Liver (tissue), 9 donors: ENCODE measurements around the gene VEPH1. TPM values are rescaled to one million over a fixed set of nuclear protein-coding genes. Genes with fewer than 3 reads are reported as not detected.

Experiments
- DNase-seq: peaks from one replicate; pipeline ENCODE4 v3.0.0-alpha.2; 2017; ENCODE audit warnings: low spot score
- H3K27ac ChIP-seq, 2 donors: one replicate each; pipeline ENCODE4 v1.7.0; 2013; ENCODE audit warnings: inconsistent platforms in 2 of 2, low read length in 2 of 2, control low read depth in 1 of 2, low read depth in 1 of 2, mild to moderate bottlenecking in 1 of 2
- H3K27me3 ChIP-seq, 4 donors: one replicate each; pipeline versions ENCODE4 v1.6.1 to v1.7.0; 2013; ENCODE audit warnings: low read length in 3 of 4, inconsistent platforms in 1 of 4, mild to moderate bottlenecking in 1 of 4, moderate library complexity in 1 of 4; ENCODE audit not compliant: control insufficient read depth in 4 of 4, insufficient read depth in 4 of 4
- H3K36me3 ChIP-seq, 4 donors: one replicate each; pipeline versions ENCODE4 v1.6.1 to v1.7.0; 2013; ENCODE audit warnings: low read length in 3 of 4, mild to moderate bottlenecking in 3 of 4, low read depth in 1 of 4, moderate library complexity in 1 of 4; ENCODE audit not compliant: control insufficient read depth in 4 of 4, insufficient read depth in 3 of 4
- H3K4me1 ChIP-seq, 4 donors: one replicate each; pipeline versions ENCODE4 v1.6.1 to v1.7.0; 2013; ENCODE audit warnings: low read length in 3 of 4, mild to moderate bottlenecking in 3 of 4, moderate library complexity in 1 of 4; ENCODE audit not compliant: control insufficient read depth in 4 of 4, insufficient read depth in 4 of 4
- H3K4me3 ChIP-seq, 3 donors: one replicate each; pipeline versions ENCODE4 v1.6.1 to v1.7.0; 2013; ENCODE audit warnings: low read length in 3 of 3, control low read depth in 1 of 3, low read depth in 1 of 3, mild to moderate bottlenecking in 1 of 3
- H3K9ac ChIP-seq, 2 donors: one replicate each; pipeline ENCODE4 v1.7.0; 2013; ENCODE audit warnings: low read length in 2 of 2, mild to moderate bottlenecking in 2 of 2, moderate library complexity in 2 of 2, control low read depth in 1 of 2, low read depth in 1 of 2
- H3K9me3 ChIP-seq, 4 donors: one replicate each; pipeline versions ENCODE4 v1.6.1 to v1.7.0; 2013; ENCODE audit warnings: low read length in 3 of 4; ENCODE audit not compliant: control insufficient read depth in 4 of 4
- ATF3 ChIP-seq: IDR thresholded peaks from 2 replicates; pipeline ENCODE4 v1.6.1; 2016; ENCODE audit warnings: antibody characterized with exemption
- EGR1 ChIP-seq, 2 donors: IDR thresholded peaks; 2 replicates each; pipeline ENCODE4 v1.6.1; 2016 to 2018; ENCODE audit warnings: antibody characterized with exemption in 2 of 2, low read depth in 2 of 2
- FOXA1 ChIP-seq: IDR thresholded peaks from 2 replicates; pipeline ENCODE4 v1.6.1; 2016; ENCODE audit warnings: antibody characterized with exemption
- GABPA ChIP-seq, 2 donors: IDR thresholded peaks in 1 of 2; conservative IDR thresholded peaks in 1 of 2; 2 replicates each; pipeline ENCODE4 v1.6.1; 2016; ENCODE audit warnings: antibody characterized with exemption in 2 of 2, mild to moderate bottlenecking in 1 of 2, moderate library complexity in 1 of 2
- HNF4A ChIP-seq, 2 donors: conservative IDR thresholded peaks; 2 replicates each; pipeline ENCODE4 v1.6.1; 2016; ENCODE audit warnings: antibody characterized with exemption in 2 of 2, mild to moderate bottlenecking in 2 of 2
- HNF4G ChIP-seq: IDR thresholded peaks from 2 replicates; pipeline ENCODE4 v1.6.1; 2016; ENCODE audit warnings: antibody characterized with exemption
- NR2F2 ChIP-seq: IDR thresholded peaks from 2 replicates; pipeline ENCODE4 v1.6.1; 2016; ENCODE audit warnings: antibody characterized with exemption
- RXRA ChIP-seq, 2 donors: IDR thresholded peaks; 2 replicates each; pipeline ENCODE4 v1.6.1; 2017 to 2018; ENCODE audit warnings: antibody characterized with exemption in 2 of 2, mild to moderate bottlenecking in 1 of 2
- TAF1 ChIP-seq: conservative IDR thresholded peaks from 2 replicates; pipeline ENCODE4 v1.6.1; 2016; ENCODE audit warnings: antibody characterized with exemption, mild to moderate bottlenecking
- YY1 ChIP-seq: IDR thresholded peaks from 2 replicates; pipeline ENCODE4 v1.6.1; 2016; ENCODE audit warnings: antibody characterized with exemption, mild to moderate bottlenecking
- WGBS: extraction: QIAGEN DNeasy Blood & Tissue Kit; methylation state at CpG from one replicate; pipeline ENCODE4 v1.1.7; 2013; 5-methylcytosine and 5-hydroxymethylcytosine counted together
- polyA plus RNA-seq, 2 donors: library from polyadenylated mRNA; stranded (reverse) in 1 of 2; unstranded in 1 of 2; fragments of 200-250 nt in 1 of 2; fragments of >200 nt in 1 of 2; fragmentation: Nextera tagmentation in 1 of 2; extraction: Ambion mirVana in 1 of 2; gene quantifications; one replicate each; pipeline versions ENCODE4 v1.2.1 to v1.2.3, GENCODE V29; 2013 to 2015
- total RNA-seq, 2 donors: library from RNA; depleted of rRNA; stranded (reverse); fragments of >200 nt; gene quantifications; one replicate each; pipeline ENCODE4 v1.2.3, GENCODE V29; 2014
- TF ChIP-seq, protein P1 (sequence below): IDR thresholded peaks from 2 replicates; pipeline ENCODE4 v1.6.1; 2016; ENCODE audit warnings: antibody characterized with exemption, mild to moderate bottlenecking
- TF ChIP-seq, protein P2 (sequence below): fragments of 150-350 bp; IDR thresholded peaks from 2 replicates; pipeline ENCODE4 v1.5.1; 2017; ENCODE audit warnings: improper control_type of control experiment, low read depth, low read length; ENCODE audit not compliant: missing input control
- donor health status: healthy.
- donor health status: healthy.
- donor health status: healthy.
- donor health status: healthy.
- donor health status: healthy.

VEPH1 gene
- total and polyA plus RNA-seq, 4 donors: 0.60 to 3.3 (median 1.2) TPM

DNA sequence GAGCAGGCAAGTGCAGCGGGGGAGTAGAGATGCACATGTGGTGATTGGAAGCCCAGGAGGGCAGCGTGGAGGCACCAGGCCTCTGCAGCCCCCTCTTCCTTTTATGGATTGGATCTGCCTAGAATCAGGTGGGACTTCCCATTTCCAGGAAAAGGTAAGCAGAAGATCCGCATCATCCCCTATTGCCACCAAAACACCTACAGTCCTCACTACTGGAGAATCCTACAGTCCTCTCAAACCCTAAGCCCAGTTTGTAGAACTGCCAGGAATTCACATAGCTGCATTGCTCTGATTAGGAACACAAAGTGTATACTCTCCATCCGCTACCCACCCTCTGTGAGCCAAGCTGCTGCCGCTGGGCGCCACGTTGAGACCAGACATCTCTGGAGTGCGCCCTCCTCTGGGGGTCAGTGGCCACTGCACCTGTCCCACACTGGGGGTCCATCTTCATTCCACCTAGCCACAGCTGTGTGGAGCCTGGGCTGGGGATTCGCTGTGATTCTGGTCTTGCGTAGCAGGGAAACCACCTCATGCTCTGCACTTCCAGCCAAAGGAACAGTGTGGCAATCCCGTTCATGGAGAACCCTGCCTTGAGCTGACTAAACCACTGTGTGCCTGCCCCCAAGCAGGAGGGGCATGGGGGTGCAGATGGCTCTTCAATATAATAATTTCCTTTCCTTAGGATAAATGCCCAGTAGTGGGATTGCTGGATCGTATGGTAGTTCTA, 155.5 kb downstream of the VEPH1 start:
- no peaks in the 10 kb centered on the region for H3K4me1 ChIP-seq
- WGBS: 83% methylated on average over 12 of the region's 12 CpGs
- no peak overlapping the region for H3K4me3 ChIP-seq
- H3K9me3 ChIP-seq: no peaks in the 10 kb centered on the region
- no peak overlapping the region for H3K27ac ChIP-seq
- no peak for DNase-seq
- TF ChIP-seq YY1 (no peak), HNF4G (no peak), HNF4A (conservative IDR thresholded peaks at IDR 0.05) (no peak), ATF3 (no peak), NR2F2 (no peak), FOXA1 (no peak), RXRA (IDR thresholded peaks at IDR 0.05) (no peak), TAF1 (no peak)
- TF ChIP-seq, protein P1, sequence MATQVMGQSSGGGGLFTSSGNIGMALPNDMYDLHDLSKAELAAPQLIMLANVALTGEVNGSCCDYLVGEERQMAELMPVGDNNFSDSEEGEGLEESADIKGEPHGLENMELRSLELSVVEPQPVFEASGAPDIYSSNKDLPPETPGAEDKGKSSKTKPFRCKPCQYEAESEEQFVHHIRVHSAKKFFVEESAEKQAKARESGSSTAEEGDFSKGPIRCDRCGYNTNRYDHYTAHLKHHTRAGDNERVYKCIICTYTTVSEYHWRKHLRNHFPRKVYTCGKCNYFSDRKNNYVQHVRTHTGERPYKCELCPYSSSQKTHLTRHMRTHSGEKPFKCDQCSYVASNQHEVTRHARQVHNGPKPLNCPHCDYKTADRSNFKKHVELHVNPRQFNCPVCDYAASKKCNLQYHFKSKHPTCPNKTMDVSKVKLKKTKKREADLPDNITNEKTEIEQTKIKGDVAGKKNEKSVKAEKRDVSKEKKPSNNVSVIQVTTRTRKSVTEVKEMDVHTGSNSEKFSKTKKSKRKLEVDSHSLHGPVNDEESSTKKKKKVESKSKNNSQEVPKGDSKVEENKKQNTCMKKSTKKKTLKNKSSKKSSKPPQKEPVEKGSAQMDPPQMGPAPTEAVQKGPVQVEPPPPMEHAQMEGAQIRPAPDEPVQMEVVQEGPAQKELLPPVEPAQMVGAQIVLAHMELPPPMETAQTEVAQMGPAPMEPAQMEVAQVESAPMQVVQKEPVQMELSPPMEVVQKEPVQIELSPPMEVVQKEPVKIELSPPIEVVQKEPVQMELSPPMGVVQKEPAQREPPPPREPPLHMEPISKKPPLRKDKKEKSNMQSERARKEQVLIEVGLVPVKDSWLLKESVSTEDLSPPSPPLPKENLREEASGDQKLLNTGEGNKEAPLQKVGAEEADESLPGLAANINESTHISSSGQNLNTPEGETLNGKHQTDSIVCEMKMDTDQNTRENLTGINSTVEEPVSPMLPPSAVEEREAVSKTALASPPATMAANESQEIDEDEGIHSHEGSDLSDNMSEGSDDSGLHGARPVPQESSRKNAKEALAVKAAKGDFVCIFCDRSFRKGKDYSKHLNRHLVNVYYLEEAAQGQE: no peak
- TF ChIP-seq, protein P2, sequence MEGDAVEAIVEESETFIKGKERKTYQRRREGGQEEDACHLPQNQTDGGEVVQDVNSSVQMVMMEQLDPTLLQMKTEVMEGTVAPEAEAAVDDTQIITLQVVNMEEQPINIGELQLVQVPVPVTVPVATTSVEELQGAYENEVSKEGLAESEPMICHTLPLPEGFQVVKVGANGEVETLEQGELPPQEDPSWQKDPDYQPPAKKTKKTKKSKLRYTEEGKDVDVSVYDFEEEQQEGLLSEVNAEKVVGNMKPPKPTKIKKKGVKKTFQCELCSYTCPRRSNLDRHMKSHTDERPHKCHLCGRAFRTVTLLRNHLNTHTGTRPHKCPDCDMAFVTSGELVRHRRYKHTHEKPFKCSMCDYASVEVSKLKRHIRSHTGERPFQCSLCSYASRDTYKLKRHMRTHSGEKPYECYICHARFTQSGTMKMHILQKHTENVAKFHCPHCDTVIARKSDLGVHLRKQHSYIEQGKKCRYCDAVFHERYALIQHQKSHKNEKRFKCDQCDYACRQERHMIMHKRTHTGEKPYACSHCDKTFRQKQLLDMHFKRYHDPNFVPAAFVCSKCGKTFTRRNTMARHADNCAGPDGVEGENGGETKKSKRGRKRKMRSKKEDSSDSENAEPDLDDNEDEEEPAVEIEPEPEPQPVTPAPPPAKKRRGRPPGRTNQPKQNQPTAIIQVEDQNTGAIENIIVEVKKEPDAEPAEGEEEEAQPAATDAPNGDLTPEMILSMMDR: no peak
- no peaks in the 10 kb centered on the region for H3K27me3 ChIP-seq
- no peak overlapping the region for H3K9ac ChIP-seq
- no peaks in the 10 kb centered on the region for H3K36me3 ChIP-seq

- Histone ChIP-seq H3K27ac (no peak overlapping the region), H3K9ac (no peak overlapping the region), H3K9me3 (peaks cover 0 to 5% (median 0%) of the 10 kb centered on the region in 4 donors), H3K4me3 (no peak overlapping the region), H3K4me1 (no peaks in the 10 kb centered on the region), H3K36me3 (no peaks in the 10 kb centered on the region), H3K27me3 (no peaks in the 10 kb centered on the region)
- no peak for DNase-seq
- WGBS: 88% methylated on average over 4 of the region's 4 CpGs
- TF ChIP-seq TAF1: no peak
- TF ChIP-seq EGR1 (IDR thresholded peaks at IDR 0.05; ENCODE audit: low read depth in 2 of 2): no peak
- TF ChIP-seq HNF4A (conservative IDR thresholded peaks at IDR 0.05): no peak
- TF ChIP-seq NR2F2: no peak
- no peak for TF ChIP-seq FOXA1
- no peak for TF ChIP-seq GABPA (IDR thresholded peaks at IDR 0.05 in 1 of 2, conservative IDR thresholded peaks at IDR 0.05 in 1 of 2)
- TF ChIP-seq ATF3: no peak
Observed at GRCh38 chr3:157336252-157337009, 166.8 kb downstream of the VEPH1 start.
